Left lung (tissue), 10 donors: ENCODE results near the gene USP24. TPM values are rescaled to one million over a fixed set of nuclear protein-coding genes. Genes with fewer than 3 reads are reported as not detected.
A peak's percentile ranks its signal among the peaks of the same experiment; 100 is the strongest.

Experiments
- ATAC-seq: fragments of 200-7000 bp; cut with Tn5 transposase; one replicate; pipeline ENCODE4 v1.9.1; 2020; ENCODE audit warnings: moderate library complexity
- DNase-seq, 4 donors: peaks; one replicate each; pipeline ENCODE4 v3.0.0-alpha.2; 2013 to 2020
- H3K27ac ChIP-seq, 2 donors: fragments of 200-600 bp; sonication (generic) in 1 of 2; one replicate each; pipeline versions ENCODE4 v1.5.0 to v1.8.0; 2020 to 2021
- H3K27me3 ChIP-seq, 2 donors: fragments of 200-600 bp; sonication (generic) in 1 of 2; one replicate each; pipeline versions ENCODE4 v1.5.0 to v1.8.0; 2020 to 2021
- H3K36me3 ChIP-seq, 2 donors: fragments of 200-600 bp; sonication (generic) in 1 of 2; one replicate each; pipeline versions ENCODE4 v1.5.0 to v1.8.0; 2020 to 2021
- H3K4me1 ChIP-seq, 2 donors: fragments of 200-600 bp; one replicate each; pipeline ENCODE4 v1.8.0; 2021
- H3K4me3 ChIP-seq, 2 donors: fragments of 200-600 bp; sonication (generic) in 1 of 2; one replicate each; pipeline versions ENCODE4 v1.5.0 to v1.8.0; 2020 to 2021; ENCODE audit warnings: mild to moderate bottlenecking in 1 of 2
- H3K9me3 ChIP-seq, 2 donors: fragments of 200-600 bp; sonication (generic) in 1 of 2; one replicate each; pipeline versions ENCODE4 v1.5.0 to v1.8.0; 2020 to 2021
- intact Hi-C, 2 donors: fragments of 100-400 bp; cut with DNase I; formaldehyde crosslinking; loops; one replicate each; pipeline versions ENCODE4 v1.11.2 to v1.14.2; 2022
- polyA plus RNA-seq, 6 donors: library from polyadenylated mRNA; unstranded; fragments of 120-200 nt; gene quantifications; one replicate each; pipeline ENCODE4 v1.2.1, GENCODE V29; 2013; ENCODE audit not compliant: insufficient read length in 6 of 6
- total RNA-seq, 2 donors: library from RNA; stranded (reverse); fragmentation: NEBNext Ultra II Directional; extraction: Animal tissue kit (Norgen Biotek cat#: 25700); gene quantifications; one replicate each; pipeline ENCODE4 v1.2.1, GENCODE V29; 2021
- TF ChIP-seq, protein P1 (sequence below), 2 donors: fragments of 200-600 bp; sonication (generic) in 1 of 2; IDR thresholded peaks; one replicate each; pipeline versions ENCODE4 v1.5.0 to v1.8.0; 2021; ENCODE audit warnings: antibody characterized with exemption in 2 of 2
- donor health status: DM: no; HTN: yes; CAD: no.
- donor health status: DM: no; HTN: no; CAD: no.

Gene USP24
- total and polyA plus RNA-seq, 8 donors: 26.1 to 63.7 (median 47.2) TPM

DNA sequence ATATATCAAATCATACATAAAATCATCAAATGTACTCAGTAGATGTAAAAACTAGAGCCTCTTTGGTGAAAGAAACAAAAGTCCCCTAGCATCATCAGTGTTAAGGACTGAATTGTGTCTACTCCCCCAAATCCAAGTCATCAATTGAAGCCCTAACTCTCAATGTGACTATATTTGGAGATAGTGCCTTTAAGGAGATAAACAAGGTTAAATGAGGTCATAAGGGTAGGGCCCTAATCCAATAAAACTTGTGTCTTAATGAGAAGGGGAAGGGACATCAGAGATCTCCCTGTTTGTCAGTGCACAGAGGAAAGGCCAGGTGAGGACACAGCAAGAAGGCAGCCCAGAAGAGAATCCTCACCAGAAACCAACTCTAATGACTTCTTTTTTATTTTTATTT is 33.5 kb downstream of the USP24 start:
- Histone ChIP-seq H3K4me1 (peaks cover 0 to 14% of the 10 kb centered on the region in 2 donors), H3K27ac (no peak overlapping the region), H3K27me3 (no peaks in the 10 kb centered on the region), H3K4me3 (no peak overlapping the region), H3K9me3 (peaks cover 0 to 10% of the 10 kb centered on the region in 2 donors), H3K36me3 (peaks cover 0 to 4% of the 10 kb centered on the region in 2 donors)
- intact Hi-C loops: no loop called here
- DNase-seq: no peak
- TF ChIP-seq, protein P1, sequence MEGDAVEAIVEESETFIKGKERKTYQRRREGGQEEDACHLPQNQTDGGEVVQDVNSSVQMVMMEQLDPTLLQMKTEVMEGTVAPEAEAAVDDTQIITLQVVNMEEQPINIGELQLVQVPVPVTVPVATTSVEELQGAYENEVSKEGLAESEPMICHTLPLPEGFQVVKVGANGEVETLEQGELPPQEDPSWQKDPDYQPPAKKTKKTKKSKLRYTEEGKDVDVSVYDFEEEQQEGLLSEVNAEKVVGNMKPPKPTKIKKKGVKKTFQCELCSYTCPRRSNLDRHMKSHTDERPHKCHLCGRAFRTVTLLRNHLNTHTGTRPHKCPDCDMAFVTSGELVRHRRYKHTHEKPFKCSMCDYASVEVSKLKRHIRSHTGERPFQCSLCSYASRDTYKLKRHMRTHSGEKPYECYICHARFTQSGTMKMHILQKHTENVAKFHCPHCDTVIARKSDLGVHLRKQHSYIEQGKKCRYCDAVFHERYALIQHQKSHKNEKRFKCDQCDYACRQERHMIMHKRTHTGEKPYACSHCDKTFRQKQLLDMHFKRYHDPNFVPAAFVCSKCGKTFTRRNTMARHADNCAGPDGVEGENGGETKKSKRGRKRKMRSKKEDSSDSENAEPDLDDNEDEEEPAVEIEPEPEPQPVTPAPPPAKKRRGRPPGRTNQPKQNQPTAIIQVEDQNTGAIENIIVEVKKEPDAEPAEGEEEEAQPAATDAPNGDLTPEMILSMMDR (IDR thresholded peaks at IDR 0.05): no peak
- no peak for ATAC-seq

DNA sequence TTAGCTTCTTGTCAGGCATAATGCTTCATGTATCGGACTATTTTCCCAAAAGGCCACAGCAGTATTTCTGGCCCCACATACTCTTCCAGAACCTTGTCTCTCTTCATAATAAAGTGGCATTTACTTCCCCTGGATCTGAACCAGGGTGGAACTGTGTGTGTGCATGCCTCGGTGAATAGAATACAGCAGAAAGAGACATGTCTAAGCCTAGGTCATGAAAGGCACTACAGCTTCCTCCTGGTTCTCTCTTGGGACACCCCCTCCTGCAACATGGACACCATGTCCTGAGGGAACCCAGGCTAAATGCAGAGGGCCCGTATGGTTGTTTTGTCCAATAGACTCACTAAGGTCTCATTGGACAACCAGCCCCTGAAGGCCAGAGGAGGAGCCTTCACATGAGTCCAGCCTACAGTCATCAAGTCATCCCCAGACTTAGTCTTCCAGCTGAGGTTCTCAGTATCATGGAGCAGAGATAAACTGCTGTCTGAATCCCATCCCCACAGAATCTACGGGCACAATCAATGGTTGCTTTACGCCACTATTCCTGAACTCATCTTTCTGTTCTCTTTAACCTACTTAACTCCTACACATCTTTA is 35.0 kb downstream of the USP24 start:
- peaks cover 0 to 10% of the 10 kb centered on the region in 2 donors for H3K9me3 ChIP-seq
- H3K36me3 ChIP-seq: peaks cover 0 to 14% of the 10 kb centered on the region in 2 donors
- intact Hi-C loops: no loop called here
- H3K27me3 ChIP-seq: no peaks in the 10 kb centered on the region
- TF ChIP-seq, protein P1 (IDR thresholded peaks at IDR 0.05): no peak
- no peak for DNase-seq
- no peak overlapping the region for H3K4me3 ChIP-seq
- H3K4me1 ChIP-seq: peaks cover 0 to 14% of the 10 kb centered on the region in 2 donors
- no peak for ATAC-seq
- H3K27ac ChIP-seq: no peak overlapping the region

DNA sequence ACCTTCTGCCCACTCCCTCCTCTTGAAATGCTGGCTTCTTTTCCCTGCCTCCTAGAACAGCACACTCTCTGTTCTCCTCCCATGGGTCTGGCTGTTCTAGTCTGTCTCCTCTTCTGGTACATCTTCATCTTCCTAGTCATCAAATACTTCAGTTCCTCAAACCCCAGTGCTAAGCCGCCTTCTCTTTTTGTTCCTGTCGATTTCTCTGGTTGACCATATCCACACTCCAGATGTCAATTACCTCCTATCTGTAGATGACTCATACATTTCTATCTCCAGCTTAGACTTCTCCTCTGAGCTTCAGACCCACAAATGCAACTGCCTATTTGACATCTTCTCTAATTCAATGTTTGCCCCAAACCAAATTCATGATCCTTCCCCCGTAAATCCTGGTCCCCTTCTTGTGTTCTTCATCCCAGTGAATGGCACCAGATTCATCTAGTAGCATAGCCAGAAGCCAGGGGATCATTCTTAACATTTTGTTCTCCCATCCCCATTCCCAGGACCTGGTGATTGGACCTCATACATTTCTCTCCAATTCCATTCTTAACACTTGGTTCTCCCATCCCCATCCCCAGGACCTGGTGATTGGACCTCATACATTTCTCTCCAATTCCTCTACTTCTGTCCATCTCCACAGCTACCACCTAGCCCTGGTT is 35.9 kb downstream of the USP24 start:
- Histone ChIP-seq H3K36me3 (peaks cover 0 to 14% of the 10 kb centered on the region in 2 donors), H3K4me1 (peaks cover 0 to 14% of the 10 kb centered on the region in 2 donors), H3K27me3 (no peaks in the 10 kb centered on the region), H3K9me3 (peaks cover 0 to 5% of the 10 kb centered on the region in 2 donors), H3K4me3 (no peak overlapping the region), H3K27ac (no peak overlapping the region)
- TF ChIP-seq, protein P1 (IDR thresholded peaks at IDR 0.05): no peak
- intact Hi-C loops: no loop called here
- DNase-seq: no peak
- no peak for ATAC-seq

DNA sequence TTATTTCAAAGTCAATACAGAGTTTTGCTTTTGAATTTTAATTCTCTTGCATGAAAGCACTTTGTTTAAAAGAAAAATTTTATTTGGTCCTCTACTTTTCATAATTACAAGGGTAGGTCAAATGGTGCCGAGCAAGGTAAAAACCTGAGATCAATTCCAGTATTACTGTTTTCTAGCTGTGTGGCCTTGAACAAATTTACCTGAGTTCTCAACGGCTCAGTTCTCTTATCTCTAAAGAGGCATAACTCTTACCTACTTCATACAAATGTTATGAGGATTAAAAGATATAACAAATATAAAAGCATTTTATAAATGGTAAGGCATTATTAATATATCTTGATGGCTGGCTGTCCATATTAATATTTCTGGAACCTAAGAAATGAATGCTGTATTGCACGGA is 42.5 kb downstream of the USP24 start:
- TF ChIP-seq, protein P1 (IDR thresholded peaks at IDR 0.05): no peak
- H3K4me1 ChIP-seq: no peaks in the 10 kb centered on the region
- intact Hi-C loops: no loop called here
- H3K27ac ChIP-seq: no peak overlapping the region
- peak; percentile 14 for ATAC-seq
- H3K4me3 ChIP-seq: no peak overlapping the region
- DNase-seq: no peak
- peaks cover 0 to 32% of the 10 kb centered on the region in 2 donors for H3K36me3 ChIP-seq
- no peaks in the 10 kb centered on the region for H3K9me3 ChIP-seq
- H3K27me3 ChIP-seq: no peaks in the 10 kb centered on the region

DNA sequence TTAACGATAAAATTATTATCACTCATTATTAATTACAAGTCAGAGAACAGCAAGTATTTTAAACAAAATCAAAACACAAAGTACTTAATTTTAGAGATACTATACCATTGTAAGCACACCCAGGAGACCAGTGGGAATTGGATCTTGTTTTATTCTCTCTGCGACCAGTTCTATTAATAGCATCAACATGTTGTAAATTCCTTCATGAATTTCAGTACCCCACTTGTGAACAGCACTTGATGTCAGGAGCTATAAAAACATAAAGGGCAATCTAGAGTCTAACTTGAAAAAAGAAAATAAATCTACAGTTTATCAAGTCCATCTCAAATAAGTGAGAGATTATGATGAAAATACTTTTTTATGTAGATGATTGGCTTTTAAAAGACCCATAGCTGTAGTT is 42.9 kb downstream of the USP24 start:
- intact Hi-C loops: no loop called here
- Histone ChIP-seq H3K27me3 (no peaks in the 10 kb centered on the region), H3K4me1 (no peaks in the 10 kb centered on the region), H3K4me3 (no peak overlapping the region), H3K9me3 (no peaks in the 10 kb centered on the region), H3K27ac (no peak overlapping the region), H3K36me3 (peaks cover 0 to 32% of the 10 kb centered on the region in 2 donors)
- DNase-seq (no peak), ATAC-seq (peak; percentile 55)
- TF ChIP-seq, protein P1 (IDR thresholded peaks at IDR 0.05): no peak
